ENCODE results near the gene ICE2.
A peak's percentile ranks its signal among the peaks of the same experiment; 100 is the strongest.

Gene ICE2, protein sequence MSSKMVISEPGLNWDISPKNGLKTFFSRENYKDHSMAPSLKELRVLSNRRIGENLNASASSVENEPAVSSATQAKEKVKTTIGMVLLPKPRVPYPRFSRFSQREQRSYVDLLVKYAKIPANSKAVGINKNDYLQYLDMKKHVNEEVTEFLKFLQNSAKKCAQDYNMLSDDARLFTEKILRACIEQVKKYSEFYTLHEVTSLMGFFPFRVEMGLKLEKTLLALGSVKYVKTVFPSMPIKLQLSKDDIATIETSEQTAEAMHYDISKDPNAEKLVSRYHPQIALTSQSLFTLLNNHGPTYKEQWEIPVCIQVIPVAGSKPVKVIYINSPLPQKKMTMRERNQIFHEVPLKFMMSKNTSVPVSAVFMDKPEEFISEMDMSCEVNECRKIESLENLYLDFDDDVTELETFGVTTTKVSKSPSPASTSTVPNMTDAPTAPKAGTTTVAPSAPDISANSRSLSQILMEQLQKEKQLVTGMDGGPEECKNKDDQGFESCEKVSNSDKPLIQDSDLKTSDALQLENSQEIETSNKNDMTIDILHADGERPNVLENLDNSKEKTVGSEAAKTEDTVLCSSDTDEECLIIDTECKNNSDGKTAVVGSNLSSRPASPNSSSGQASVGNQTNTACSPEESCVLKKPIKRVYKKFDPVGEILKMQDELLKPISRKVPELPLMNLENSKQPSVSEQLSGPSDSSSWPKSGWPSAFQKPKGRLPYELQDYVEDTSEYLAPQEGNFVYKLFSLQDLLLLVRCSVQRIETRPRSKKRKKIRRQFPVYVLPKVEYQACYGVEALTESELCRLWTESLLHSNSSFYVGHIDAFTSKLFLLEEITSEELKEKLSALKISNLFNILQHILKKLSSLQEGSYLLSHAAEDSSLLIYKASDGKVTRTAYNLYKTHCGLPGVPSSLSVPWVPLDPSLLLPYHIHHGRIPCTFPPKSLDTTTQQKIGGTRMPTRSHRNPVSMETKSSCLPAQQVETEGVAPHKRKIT

GRCh38 chr15:60478566-60479360 lies at the start of gene ICE2:
Gene ICE2 (minus strand): TSS chr15:60479142. CDS start chr15:60477977, 1,165 bp downstream.
- peak; percentile 89 for DNase-seq

DNA sequence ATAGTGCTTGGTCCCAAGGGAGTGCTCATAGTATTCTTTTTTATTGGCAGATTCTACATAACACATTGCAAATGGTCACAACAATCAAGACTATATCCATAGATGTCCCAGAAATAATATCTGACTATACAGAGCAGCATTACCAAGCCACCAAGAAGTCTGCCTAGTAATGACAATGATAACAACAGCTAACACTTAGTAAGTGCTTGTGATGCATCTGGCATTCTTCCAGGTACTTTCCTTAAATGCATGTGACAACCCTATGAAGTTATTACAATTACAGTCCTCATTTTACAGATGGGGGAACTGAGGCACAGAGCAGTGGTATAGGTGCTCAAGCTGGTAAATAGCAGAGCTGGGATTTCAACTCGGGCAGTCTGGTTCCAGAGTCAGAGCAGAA lies 49.6 kb upstream of the ICE2 start:
- DNase-seq: no peak

GRCh38 chr15:60527456-60527855 lies 48.5 kb upstream of the ICE2 start:
- no peak for DNase-seq

DNA sequence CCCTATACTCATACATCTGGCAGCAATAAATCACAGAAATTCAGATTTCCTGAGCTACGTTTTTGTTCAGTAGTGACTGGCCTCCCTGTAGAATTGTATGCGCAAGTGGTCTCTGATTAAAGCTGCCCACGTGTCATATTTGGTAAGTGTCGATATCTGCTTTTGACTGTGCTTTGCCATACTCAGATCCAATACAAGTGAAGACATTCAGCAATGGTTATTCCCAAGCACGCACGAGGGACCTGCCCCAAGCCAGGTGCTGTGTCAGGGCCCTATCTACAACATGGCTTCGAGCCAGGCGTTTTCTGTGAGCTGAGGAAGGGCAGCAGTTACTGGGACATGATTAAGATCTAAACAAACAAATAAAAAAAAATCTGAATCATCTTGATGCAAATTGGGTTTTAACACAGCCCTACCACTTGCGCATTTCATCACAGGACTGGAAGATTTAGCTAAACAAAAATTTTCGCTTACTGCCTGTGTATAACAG lies 47.2 kb upstream of the ICE2 start:
- no peak for DNase-seq

GRCh38 chr15:60525341-60526039 lies 46.5 kb upstream of the ICE2 start:
- no peak for DNase-seq

- no peak for DNase-seq
Measured at GRCh38 chr15:60523056-60523455, 44.1 kb upstream of the ICE2 start.

DNA sequence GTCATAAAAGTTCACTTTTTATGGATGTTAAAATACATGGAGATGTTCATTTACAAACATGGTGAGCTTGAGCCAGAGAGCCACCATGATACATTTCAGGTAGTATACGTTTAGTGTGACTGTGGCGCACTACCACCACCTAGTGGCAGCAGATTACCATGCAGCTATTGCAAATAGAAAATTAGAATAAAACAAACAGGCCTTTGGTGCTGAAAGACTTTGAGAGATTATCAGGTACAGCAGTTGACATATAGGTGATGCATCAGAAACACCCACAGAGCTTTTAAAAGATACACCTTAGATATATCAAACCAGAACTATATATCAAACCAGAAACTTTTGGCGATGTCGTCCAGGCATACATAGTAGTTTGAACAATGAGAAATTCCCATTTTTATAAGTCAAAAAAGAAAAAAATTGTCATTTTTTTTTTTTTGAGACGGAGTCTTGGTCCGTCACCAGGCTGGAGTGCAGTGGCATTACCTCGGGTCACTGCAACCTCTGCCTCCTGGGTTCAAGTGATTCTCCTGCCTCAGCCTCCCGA lies 42.0 kb upstream of the ICE2 start:
- DNase-seq: peak; percentile 16

DNA sequence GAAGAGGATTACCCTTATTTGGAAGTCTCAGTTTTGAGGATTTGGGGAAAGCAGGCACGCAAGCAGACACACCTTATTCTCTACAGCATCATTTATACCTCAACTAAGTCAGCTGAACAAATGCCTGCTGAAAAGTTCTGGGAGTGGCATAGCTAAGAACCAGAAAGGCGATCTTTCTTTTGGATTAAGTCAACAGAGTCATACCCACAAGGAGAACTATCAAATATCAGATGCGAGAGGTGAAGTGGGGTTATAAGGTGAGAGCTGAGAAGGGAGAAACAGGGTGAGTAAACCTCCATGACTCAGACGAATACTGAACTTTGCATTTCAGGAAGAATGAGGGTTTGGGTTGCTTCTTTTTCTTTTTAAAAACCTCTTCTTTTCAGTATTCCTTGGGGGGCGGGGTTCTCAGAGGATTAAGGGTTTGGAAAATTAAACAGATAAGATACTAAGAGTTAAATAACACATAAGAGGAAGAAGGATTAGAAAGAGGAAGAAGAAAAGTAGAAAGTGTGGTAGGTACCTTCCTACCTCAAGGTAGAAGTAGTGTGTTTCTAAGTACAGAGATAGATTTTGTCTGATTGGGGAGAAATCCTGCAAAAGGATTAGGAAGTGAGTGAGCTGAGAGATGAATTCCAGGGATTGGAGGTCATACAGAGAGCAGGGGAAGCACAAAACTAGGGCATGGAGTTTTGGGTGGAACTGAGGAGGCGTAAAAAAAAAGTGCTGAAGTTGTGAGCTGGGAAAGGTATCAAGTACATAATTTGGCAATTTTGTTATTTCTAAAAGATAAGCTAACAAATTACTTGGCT lies 41.3 kb upstream of the ICE2 start:
- DNase-seq: no peak

DNA sequence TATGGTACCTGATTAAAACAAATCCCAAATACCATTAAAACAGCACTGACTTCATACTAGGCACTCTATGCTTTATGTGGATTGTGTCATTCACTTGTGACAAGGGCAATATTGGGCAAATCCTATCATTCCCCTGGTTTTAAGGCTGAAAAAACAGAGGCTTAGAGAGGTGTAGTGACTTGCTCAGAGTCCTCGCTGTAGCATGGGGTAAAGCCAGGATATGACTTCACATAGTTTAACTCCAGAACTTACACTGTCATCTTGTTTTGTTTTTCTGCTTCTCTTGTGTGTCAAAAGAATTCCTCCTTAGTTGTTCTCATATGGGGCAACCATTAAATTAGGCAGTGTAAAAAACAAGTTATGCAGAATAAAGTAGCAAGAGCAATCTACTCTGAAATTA lies 40.3 kb upstream of the ICE2 start:
- no peak for DNase-seq

DNA sequence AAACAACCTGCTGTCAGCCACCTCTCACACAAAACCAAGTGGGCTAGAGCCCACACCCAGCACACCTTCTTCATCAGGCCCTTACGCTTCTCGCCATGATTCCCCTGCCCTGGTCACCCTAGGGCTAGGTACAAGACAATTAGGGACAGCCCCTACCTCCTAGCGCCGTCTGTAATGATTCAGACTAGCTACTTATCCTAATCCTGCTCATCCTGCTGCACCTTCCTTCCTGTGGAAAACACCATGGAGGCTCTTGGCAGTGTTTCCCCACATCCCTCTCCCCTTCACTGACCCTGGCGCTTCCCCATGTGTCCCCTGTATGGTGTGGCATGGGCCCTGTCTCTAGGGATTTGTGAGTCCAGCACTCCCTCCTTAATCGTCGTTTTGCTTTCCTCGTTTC lies 39.6 kb upstream of the ICE2 start:
- DNase-seq: no peak

DNA sequence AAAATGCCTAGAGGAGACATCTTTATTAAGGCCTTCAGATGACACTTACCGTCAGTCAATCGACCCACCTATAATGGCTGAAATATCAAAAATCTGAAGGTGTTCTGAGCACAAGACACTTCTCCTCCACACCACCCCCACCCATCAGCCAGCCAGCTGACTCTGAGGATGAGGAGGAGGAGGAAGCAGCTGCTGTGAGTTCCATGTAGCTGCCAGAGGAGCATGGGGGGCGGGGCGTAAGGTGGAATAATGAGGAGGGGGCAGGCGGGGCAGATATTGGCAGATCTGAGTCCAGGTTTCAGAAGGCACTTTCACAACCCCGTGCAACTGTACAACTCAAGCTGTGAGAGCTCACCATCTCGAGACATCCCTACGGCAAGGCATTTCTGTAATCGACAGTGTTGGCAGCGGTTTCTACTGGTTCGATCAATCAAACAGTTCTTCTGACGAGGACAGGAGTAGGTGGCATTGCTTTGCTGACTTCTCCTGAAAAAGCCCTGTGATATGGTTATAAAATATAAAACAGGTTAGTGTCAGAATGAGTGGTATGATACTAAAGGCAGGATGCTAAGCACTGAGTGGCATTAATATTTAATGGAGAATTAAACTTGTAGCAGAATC lies 35.4 kb upstream of the ICE2 start:
- no peak for DNase-seq

- DNase-seq: no peak
Measured at GRCh38 chr15:60513676-60514075, 34.7 kb upstream of the ICE2 start.

DNA sequence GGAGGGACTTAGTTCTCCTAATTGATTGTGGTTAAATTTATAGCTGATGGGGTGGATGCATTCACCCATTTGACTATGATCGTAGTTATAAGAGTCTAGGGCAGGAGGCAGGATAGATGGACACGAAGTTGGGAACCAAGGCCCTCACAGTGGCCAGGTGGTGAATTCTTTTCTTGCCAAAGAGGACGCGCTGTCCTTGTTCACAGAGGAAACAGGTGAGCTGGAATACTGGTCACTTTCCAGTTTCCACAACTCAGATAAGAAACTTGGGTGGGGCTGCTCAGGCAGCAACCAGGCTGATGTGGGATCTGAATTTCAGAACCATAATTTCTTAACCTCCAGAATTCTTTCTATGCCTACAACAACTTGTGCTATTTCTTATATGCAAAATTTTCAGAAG lies 34.0 kb upstream of the ICE2 start:
- no peak for DNase-seq

DNA sequence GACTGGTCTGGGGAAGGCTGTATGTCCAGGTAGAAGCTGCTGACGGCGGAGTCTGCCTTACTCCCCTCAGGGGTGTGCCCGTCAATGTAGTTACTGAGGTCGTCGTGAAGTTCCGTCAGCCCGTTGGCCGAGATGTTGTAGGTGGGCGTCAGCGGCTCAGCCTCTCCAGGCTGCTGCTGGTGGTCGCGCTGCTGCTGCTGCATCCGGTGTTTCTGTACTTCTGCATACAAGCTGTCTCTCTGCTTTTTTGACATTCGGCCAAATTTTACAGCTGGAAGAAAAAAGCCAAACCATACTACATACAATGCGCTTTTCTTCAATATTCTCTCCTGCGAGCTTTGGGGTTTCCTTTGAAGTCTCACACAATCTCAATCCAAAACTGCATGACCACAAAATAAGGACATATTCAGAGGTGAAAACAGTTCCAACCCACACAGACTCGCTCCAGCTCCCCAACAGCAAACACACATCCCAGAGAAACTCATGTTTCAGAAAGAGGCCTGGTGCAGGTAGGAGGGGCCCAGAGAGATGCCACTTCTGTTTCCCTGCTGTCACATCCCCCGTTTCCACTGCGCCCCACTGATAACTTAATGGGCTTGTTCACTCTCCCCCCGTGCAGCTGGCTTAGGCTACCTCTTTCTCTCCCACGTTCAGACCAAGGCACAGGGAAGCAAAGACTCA lies 32.5 kb upstream of the ICE2 start:
- DNase-seq: no peak

DNA sequence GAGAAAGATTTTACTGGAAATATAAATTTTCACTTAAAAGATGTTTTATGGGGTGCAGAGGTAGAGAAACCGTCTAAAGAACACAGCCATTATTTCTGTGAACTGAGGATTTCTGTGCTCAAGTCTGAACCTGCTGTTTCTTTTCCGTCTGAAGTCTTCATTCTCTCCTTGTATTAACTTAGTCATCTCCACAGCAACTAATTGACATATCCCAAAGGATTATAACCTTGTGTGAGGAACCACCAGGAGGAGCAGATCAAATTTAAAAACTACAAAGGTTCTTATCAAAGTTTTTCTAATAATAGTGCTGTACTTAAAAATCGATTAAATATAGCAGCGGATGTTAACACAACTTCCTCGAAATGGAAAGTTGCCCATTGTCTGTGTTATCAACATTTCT lies 31.1 kb upstream of the ICE2 start:
- no peak for DNase-seq

- DNase-seq: no peak
Measured at GRCh38 chr15:60509470-60509869, 30.5 kb upstream of the ICE2 start.

- no peak for DNase-seq
Measured at GRCh38 chr15:60508442-60508841, 29.5 kb upstream of the ICE2 start.

- peak; percentile 38 for DNase-seq
Measured at GRCh38 chr15:60507596-60508424, 28.9 kb upstream of the ICE2 start.

DNA sequence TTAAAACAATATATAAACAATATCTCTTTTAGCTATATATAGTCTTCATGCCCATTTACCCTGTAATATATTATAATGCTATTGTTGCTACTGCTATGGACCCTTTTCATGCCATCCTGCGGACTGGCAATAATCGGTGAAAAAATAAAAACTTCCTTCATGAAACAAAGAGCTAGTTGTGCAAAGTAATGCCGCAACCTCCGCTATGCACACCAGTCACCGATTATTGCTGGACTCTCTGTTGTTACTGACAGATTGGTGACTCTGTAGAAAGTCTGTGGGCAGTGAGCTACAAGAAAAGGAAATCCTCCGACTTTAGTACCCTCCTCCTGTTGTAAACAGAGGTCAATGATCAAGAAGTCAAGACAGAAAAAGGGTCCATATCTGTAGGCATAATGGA lies 17.9 kb upstream of the ICE2 start:
- DNase-seq: no peak
